Activated CD4-positive, alpha-beta T cell treated with anti-CD3 and anti-CD28 coated beads for 1 hour (primary cell): ENCODE measurements around the gene RBMY1B.
"Not testable (repeated sequence)": the region's sequence is repeated elsewhere in the genome, so short reads cannot be mapped to it uniquely, and the experiment has no call there.

ENCODE experiments used
- DNase-seq: peaks from one replicate; pipeline ENCODE4 v3.0.0-alpha.2; 2020

The RBMY1B gene

DNA sequence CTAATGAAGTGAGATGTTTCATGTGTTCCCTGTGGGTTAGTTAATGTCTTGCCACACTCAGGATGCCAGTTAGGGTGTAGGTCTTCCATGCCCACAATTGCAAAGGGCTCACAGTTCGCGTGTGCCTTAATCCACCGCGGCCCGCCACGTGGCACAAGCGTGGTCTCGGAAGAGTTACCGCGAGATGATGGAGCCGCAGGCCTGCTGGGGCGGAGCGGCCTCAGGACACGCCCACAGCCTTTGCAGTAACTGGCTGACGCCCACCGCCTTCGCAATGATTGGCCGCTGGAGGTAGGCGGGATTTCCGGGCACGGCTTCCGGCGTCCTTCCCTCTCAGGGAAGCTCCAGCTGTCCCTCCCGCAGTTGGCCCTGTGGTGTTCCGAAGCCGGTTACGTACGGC lies at the start of gene RBMY1B:
Gene RBMY1B (plus strand): TSS at position 301 of the 400 bp plus-strand sequence. CDS start 2,013 bp downstream, outside the sequence.
- not testable (repeated sequence) for DNase-seq

DNA sequence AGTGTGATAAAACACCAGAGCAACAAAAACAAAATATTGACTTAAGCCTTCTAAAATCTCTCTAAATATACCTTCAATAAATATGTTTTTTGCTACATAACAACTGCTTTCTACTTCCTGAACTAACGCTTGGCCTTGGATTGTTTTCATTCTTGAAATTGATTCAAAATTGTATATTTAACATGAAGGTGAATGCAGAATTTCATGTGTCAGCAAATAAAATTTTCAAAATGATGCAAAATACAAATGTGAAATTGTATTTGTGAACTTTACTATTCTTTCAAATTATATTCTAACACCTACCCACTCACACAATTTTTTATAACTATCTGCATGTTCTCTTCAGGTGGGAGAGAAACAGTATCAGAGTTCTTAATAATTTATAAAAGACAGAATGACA lies 48.2 kb upstream of the RBMY1B start:
- DNase-seq: not testable (repeated sequence)

DNA sequence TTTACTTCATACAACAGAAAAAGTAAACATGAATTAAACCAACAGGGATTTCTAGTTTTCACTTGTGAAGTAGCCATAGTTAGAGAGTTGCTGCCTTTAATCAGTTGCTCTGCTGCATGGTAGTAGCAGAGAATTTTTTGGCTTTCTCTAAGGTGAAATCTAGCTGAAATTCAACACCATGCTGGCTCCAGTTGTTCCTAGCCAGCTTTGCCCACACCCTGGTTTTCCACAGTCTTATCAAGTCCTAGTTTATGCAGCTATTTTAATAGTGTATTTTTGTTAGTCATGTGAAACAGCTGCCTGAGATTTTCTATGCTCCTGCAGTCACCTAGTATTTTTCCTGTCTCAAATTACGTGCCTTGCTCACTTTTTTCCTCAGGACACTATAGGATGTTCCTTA lies 28.2 kb upstream of the RBMY1B start:
- no peak for DNase-seq

DNA sequence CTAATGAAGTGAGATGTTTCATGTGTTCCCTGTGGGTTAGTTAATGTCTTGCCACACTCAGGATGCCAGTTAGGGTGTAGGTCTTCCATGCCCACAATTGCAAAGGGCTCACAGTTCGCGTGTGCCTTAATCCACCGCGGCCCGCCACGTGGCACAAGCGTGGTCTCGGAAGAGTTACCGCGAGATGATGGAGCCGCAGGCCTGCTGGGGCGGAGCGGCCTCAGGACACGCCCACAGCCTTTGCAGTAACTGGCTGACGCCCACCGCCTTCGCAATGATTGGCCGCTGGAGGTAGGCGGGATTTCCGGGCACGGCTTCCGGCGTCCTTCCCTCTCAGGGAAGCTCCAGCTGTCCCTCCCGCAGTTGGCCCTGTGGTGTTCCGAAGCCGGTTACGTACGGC lies 23.4 kb downstream of the RBMY1B start, which contains the start of gene RBMY1A1:
Gene RBMY1A1 (plus strand): TSS at position 301 of the 400 bp plus-strand sequence. CDS start 2,013 bp downstream, outside the sequence.
- not testable (repeated sequence) for DNase-seq

DNA sequence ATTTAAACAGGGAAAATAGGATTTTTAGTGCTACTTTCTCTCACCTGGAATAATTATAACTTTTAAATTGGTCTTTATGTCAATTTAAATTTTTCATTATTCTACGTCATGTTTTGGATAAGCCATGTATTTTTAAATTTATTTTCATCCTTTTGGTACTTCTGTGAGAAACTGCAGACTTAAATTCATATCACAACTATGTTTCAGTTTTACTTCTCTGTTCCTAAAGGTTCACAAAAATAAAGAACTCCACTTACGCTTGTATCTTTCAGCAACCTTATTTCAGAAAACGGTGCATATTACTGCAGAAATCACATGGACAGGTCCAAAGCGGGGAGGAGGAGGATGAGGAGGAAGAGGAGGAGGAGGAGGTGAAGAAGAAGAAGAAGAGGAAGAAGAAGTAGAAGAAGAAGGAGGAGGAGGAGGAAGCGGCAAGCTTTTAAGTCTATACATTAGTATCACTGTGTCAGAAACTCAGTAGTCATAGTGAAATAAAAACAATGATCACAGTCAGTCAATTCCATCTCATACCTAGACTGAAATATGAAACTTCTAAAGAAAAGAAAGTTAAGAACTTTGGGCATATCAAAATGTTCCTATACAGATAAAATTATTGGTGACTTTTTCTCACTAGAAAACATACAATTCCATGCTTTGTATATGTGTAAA lies 48.3 kb downstream of the RBMY1B start:
- not testable (repeated sequence) for DNase-seq
